Measurements from ENCODE around the gene RECQL5. TPM values are rescaled to one million over a fixed set of nuclear protein-coding genes. Genes with fewer than 3 reads are reported as not detected.
A peak's percentile ranks its signal among the peaks of the same experiment; 100 is the strongest.

The RECQL5 gene
- polyA plus RNA-seq, 1 experiment, result 9.3 TPM

- CTCF ChIA-PET, result interaction anchor here (0.6 to 8.0 kb wide), 5 partner anchors 9 to 167 kb away, joined by 3 to 85 read pairs (median 10); partner anchors contain the start of gene SMIM5
- POLR2A ChIA-PET, result interaction anchor here (0.6 to 0.7 kb wide), 2 partner anchors 10 to 87 kb away, joined by 3 to 7 read pairs; no protein-coding TSS in a partner anchor
- H3K27ac ChIP-seq (ENCODE audit: low read depth, low read length), result no peak overlapping the region
- no peak for TF ChIP-seq CTCF (IDR thresholded peaks at IDR 0.05; ENCODE audit: low read depth, low read length)
- H3K27me3 ChIP-seq (ENCODE audit: control insufficient read depth, insufficient read depth, low read length), result no peaks in the 10 kb centered on the region
- no peak overlapping the region for H3K4me3 ChIP-seq (ENCODE audit: low read depth, low read length)
- DNase-seq (ENCODE audit: low read depth, low spot score), result no peak
- no peaks in the 10 kb centered on the region for H3K9me3 ChIP-seq (ENCODE audit: control insufficient read depth, insufficient read depth, low read length)
Observed at GRCh38 chr17:75683583-75683982, 16.6 kb upstream of the RECQL5 start.

- CTCF ChIA-PET, result interaction anchor here (1.1 to 8.0 kb wide), 2 partner anchors 67 to 72 kb away, joined by 4 to 85 read pairs; no protein-coding TSS in a partner anchor
- TF ChIP-seq CTCF (IDR thresholded peaks at IDR 0.05; ENCODE audit: low read depth, low read length), result no peak
- no peak overlapping the region for H3K27ac ChIP-seq (ENCODE audit: low read depth, low read length)
- DNase-seq (ENCODE audit: low read depth, low spot score), result no peak
- POLR2A ChIA-PET, result interaction anchor here (0.9 kb wide), 1 partner anchor 67 kb away, joined by 3 read pairs; no protein-coding TSS in a partner anchor
- no peak overlapping the region for H3K4me3 ChIP-seq (ENCODE audit: low read depth, low read length)
- H3K9me3 ChIP-seq (ENCODE audit: control insufficient read depth, insufficient read depth, low read length), result no peaks in the 10 kb centered on the region
- H3K27me3 ChIP-seq (ENCODE audit: control insufficient read depth, insufficient read depth, low read length), result no peaks in the 10 kb centered on the region
Observed at GRCh38 chr17:75681289-75681688, 14.3 kb upstream of the RECQL5 start.

GRCh38 chr17:75680431-75680830 lies 13.5 kb upstream of the RECQL5 start:
- ChIA-PET CTCF (interaction anchor here (1.1 to 8.0 kb wide), 4 partner anchors 9 to 73 kb away, joined by 3 to 85 read pairs (median 4); partner anchors contain the start of gene SMIM5), POLR2A (no interaction called here)

GRCh38 chr17:75679706-75680211 lies 12.8 kb upstream of the RECQL5 start:
- CTCF ChIA-PET, result interaction anchor here (1.2 to 8.0 kb wide), 3 partner anchors 8 to 69 kb away, joined by 3 to 85 read pairs (median 4); partner anchors contain the start of gene SMIM5
- POLR2A ChIA-PET, result no interaction called here
- H3K9me3 ChIP-seq (ENCODE audit: control insufficient read depth, insufficient read depth, low read length), result no peaks in the 10 kb centered on the region
- no peak for TF ChIP-seq CTCF (IDR thresholded peaks at IDR 0.05; ENCODE audit: low read depth, low read length)
- H3K4me3 ChIP-seq (ENCODE audit: low read depth, low read length), result no peak overlapping the region
- DNase-seq (ENCODE audit: low read depth, low spot score), result no peak
- H3K27ac ChIP-seq (ENCODE audit: low read depth, low read length), result no peak overlapping the region
- H3K27me3 ChIP-seq (ENCODE audit: control insufficient read depth, insufficient read depth, low read length), result no peaks in the 10 kb centered on the region

More at GRCh38 chr17:75680431-75680830, 13.5 kb upstream of the RECQL5 start:
- DNase-seq (ENCODE audit: low read depth, low spot score), result no peak
- Histone ChIP-seq H3K27ac (ENCODE audit: low read depth, low read length) (peak overlapping the region; percentile 31), H3K4me3 (ENCODE audit: low read depth, low read length) (no peak overlapping the region), H3K9me3 (ENCODE audit: control insufficient read depth, insufficient read depth, low read length) (no peaks in the 10 kb centered on the region), H3K27me3 (ENCODE audit: control insufficient read depth, insufficient read depth, low read length) (no peaks in the 10 kb centered on the region)
- TF ChIP-seq CTCF (IDR thresholded peaks at IDR 0.05; ENCODE audit: low read depth, low read length), result no peak

GRCh38 chr17:75676461-75676860 lies 9.5 kb upstream of the RECQL5 start:
- POLR2A ChIA-PET, result no interaction called here
- H3K9me3 ChIP-seq (ENCODE audit: control insufficient read depth, insufficient read depth, low read length), result no peaks in the 10 kb centered on the region
- no peak for TF ChIP-seq CTCF (IDR thresholded peaks at IDR 0.05; ENCODE audit: low read depth, low read length)
- no peaks in the 10 kb centered on the region for H3K27me3 ChIP-seq (ENCODE audit: control insufficient read depth, insufficient read depth, low read length)
- H3K4me3 ChIP-seq (ENCODE audit: low read depth, low read length), result no peak overlapping the region
- no peak overlapping the region for H3K27ac ChIP-seq (ENCODE audit: low read depth, low read length)
- CTCF ChIA-PET, result interaction anchor here (0.8 to 8.0 kb wide), 4 partner anchors 10 to 264 kb away, joined by 3 to 214 read pairs (median 10); partner anchors contain the start of gene SMIM5
- DNase-seq (ENCODE audit: low read depth, low spot score), result no peak
